SK-N-MC (cell line): Measurements from ENCODE around the gene FAM168A.

Experiments
- EZH2 ChIP-seq: fragments of 200-600 bp; sonication (generic); IDR thresholded peaks from one replicate; pipeline ENCODE4 v1.6.1; 2017; ENCODE audit warnings: antibody characterized with exemption
- FOXP2 ChIP-seq: optimal IDR thresholded peaks from 2 replicates; pipeline ENCODE3; 2011; ENCODE audit warnings: mild to moderate bottlenecking, moderate library complexity; ENCODE audit not compliant: insufficient read depth; ENCODE audit errors: extremely low read length, control extremely low read depth
- POLR2AphosphoS5 ChIP-seq: IDR thresholded peaks from 2 replicates; pipeline ENCODE4 v1.6.1; 2012; ENCODE audit warnings: mild to moderate bottlenecking, low read depth, low read length, borderline replicate concordance

GRCh38 chr11:73622926-73623593 lies 25.1 kb upstream of the FAM168A start:
- TF ChIP-seq EZH2 (no peak), POLR2AphosphoS5 (no peak), FOXP2 (no peak)
